ENCODE measurements around the gene PPFIBP1. TPM values are rescaled to one million over a fixed set of nuclear protein-coding genes. Genes with fewer than 3 reads are reported as not detected.

PPFIBP1 gene
- total RNA-seq: 100 to 1,000 TPM in 1 of 4 donors, 10 to 100 TPM in 3; 36.7 to 115 (median 41.5) TPM

DNA sequence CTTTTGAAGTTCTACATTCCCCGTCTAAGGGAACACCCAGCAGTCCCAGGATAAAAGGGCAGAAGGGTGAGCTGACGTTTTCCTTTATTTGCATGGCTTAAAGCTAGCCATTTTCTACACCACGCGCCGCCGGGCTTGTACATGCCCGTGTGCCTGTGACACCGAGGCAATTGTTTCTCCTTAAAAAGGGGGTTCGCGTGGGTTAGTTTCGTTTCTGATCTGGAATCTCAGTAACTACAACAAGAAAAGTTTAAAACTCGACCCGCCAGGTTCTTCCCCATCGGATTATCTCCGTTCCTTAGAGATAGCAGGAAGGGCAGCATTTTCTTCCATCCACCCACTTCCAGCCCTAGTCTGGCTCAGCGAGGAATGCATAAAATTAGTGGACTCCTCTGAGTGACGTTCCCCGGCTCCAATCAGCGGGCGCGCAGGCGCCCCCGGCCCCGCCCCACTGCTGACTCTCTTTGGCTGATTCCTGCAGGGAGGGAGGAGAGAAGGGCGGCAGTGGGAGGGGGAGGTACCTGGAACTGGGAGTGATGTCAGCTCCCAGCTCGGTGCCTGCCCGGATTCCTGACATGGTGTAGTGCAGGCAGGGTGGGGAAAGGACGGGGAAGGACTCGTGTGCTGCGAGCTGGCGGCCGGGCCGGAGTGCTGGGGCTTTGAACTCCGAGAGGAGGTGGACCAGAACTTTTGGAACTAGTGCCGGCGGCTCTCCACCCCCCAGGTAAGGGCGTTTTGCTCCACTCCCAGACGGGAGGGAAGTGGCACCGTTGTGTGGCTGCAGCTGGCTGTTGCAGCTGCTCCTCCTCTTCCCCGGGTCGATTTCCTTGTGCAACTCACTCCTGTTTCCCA is at the start of gene PPFIBP1:
Gene PPFIBP1, plus strand, starts transcription at position 565 of the 852 bp plus-strand sequence. CDS start 109,191 bp downstream, outside the sequence.
- TF ChIP-seq, protein P1, sequence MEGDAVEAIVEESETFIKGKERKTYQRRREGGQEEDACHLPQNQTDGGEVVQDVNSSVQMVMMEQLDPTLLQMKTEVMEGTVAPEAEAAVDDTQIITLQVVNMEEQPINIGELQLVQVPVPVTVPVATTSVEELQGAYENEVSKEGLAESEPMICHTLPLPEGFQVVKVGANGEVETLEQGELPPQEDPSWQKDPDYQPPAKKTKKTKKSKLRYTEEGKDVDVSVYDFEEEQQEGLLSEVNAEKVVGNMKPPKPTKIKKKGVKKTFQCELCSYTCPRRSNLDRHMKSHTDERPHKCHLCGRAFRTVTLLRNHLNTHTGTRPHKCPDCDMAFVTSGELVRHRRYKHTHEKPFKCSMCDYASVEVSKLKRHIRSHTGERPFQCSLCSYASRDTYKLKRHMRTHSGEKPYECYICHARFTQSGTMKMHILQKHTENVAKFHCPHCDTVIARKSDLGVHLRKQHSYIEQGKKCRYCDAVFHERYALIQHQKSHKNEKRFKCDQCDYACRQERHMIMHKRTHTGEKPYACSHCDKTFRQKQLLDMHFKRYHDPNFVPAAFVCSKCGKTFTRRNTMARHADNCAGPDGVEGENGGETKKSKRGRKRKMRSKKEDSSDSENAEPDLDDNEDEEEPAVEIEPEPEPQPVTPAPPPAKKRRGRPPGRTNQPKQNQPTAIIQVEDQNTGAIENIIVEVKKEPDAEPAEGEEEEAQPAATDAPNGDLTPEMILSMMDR (IDR thresholded peaks at IDR 0.05; ENCODE audit: low read depth): no peak

DNA sequence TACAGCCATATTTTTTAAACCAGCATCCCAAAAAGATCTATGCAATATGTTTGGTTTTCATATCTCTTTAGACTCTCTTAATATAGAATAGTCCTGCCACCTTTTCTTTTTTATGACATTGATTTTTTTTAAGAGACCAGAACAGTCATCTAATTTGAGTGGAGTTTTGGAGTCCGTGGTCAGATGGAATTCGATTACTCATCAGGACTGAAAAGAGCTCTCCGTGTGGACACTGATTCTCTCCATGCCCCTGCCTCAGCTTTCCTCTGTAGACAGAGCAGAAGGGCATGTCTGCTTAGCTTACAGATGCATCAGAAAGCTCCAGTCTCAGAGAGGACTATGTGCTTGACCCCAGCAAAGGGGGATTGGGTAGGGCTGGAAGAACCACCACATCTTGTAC is 49.7 kb upstream of the PPFIBP1 start:
- TF ChIP-seq, protein P1 (IDR thresholded peaks at IDR 0.05; ENCODE audit: low read depth): no peak

DNA sequence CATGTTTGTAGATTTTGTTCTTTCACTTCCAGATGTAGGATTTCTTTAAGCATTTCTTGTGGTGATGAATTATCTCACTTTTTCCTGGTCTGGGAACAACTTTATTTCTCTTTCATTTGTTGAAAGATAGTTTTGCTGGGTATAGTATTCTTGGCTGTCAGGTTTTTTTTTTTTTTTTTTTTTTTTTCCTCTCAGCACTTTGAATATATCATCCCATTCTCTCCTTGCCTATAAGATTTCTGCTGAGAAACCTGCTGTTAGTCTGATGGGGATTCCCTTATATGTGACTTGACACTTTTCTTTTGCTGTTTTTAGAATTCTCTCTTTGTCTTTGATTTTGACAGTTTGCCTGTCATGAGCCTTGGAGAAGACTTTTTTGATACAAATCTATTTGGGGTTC is 47.0 kb upstream of the PPFIBP1 start:
- TF ChIP-seq, protein P1 (IDR thresholded peaks at IDR 0.05; ENCODE audit: low read depth): no peak

DNA sequence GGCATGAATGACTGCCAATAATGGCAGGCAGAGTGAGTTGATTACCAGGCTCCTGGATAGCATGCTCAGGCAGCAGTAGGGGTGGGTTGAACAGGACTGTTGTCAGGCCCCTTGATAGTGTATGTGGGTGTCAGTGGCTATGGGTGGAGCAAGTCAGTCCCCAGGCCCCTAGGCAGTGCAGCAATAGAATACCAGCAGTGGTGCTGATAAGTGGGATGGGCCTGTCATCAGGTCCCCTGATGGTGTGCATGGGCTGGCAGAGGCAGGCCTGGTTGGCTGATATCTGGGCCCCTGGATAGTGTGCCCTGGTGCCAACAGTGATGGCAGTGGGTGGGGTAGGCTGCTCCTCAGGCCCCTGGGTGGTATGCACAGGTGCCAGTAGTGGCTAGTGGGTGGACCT is 45.1 kb upstream of the PPFIBP1 start:
- TF ChIP-seq, protein P1 (IDR thresholded peaks at IDR 0.05; ENCODE audit: low read depth): no peak

DNA sequence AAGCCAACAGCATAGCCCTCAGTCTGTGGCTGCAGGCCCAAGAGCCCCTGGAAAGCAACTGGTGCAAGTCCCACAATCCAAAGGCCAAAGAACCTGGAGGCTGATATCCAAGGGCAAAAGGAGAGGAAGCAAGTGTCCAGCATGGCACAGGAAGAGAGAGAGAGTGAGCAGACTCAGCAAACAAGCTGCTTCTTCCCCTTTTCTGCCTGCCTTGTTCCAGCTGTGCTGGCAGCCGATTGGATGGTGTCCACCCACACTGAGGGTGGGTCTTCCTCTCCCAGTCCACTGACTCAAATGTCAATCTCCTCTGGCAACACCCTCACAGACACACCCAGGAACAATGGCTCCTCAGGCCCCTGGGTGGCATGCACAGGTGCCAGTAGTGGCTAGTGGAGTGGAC is 44.0 kb upstream of the PPFIBP1 start:
- TF ChIP-seq, protein P1 (IDR thresholded peaks at IDR 0.05; ENCODE audit: low read depth): no peak

DNA sequence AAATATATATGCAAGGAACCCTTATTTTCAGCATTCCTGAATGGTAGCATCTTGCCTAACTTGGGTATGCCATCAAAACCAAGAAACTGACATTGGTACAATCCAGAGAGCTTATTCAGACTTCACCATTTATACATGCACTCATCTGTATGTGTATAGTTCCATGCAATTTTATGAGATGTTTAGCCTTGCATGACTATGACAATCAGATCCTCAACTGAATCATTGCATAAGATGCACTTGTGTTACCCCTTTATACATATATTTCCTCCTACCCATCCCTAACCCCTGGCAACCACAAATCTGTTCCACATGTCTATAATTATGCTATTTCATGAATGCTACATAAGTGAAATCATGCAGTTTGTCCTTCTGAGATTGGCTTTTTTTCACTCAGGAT is 37.0 kb upstream of the PPFIBP1 start:
- TF ChIP-seq, protein P1 (IDR thresholded peaks at IDR 0.05; ENCODE audit: low read depth): no peak

DNA sequence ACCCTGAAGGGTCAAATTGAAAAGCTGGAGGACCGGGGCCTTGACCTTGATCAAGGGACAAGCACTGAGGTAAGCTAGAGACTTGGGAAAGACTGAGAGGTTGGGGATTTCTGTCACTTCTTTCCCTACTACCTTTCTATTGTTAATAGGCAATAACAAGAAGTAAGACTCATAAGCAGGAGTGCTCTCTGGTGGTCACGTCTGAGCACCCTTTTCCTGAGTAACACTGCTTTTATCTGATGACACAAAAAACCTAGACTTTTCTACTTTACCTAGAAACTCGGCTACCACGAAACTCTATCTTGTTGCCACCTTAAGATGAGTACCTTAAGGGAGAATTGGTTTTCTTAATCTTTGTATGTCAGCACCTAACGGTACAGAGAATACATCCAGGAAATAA is 35.5 kb upstream of the PPFIBP1 start:
- TF ChIP-seq, protein P1 (IDR thresholded peaks at IDR 0.05; ENCODE audit: low read depth): no peak

All from subcutaneous adipose tissue (tissue), 4 donors.